A549 (cell line): ENCODE data around the gene TNNI3. TPM values are rescaled to one million over a fixed set of nuclear protein-coding genes. Genes with fewer than 3 reads are reported as not detected.
"Not testable (repeated sequence)": the region's sequence is repeated elsewhere in the genome, so short reads cannot be mapped to it uniquely, and the experiment has no call there.

Source experiments
- ATAC-seq, 2 experiments: fragments of 200-7000 bp in 1 of 2; fragments of >200 bp in 1 of 2; cut with Nextera tagmentation in 1 of 2; cut with Tn5 transposase in 1 of 2; 3 replicates each; pipeline versions ENCODE4 v1.8.0 to v1.9.1; 2018 to 2020; ENCODE audit warnings: mild to moderate bottlenecking in 1 of 2, moderate library complexity in 1 of 2
- CTCF ChIA-PET: fragments of 300-600 bp; sonication (Branson Sonifier 250); formaldehyde crosslinking; extraction: SDS; loops from one replicate; lab custom pipeline; 2021; ENCODE audit warnings: antibody characterized with exemption, inconsistent platforms; lab: Yijun Ruan, JAX
- POLR2A ChIA-PET: fragments of 350-600 bp; formaldehyde crosslinking; extraction: SDS; loops from one replicate; lab custom pipeline; 2021; ENCODE audit warnings: antibody characterized with exemption, inconsistent platforms; lab: Yijun Ruan, JAX
- DNase-seq, 2 experiments: peaks; one replicate each; pipeline versions ENCODE4 v3.0.0 to v3.0.0-alpha.2; 2011 to 2016; ENCODE audit warnings: low read depth in 1 of 2, low spot score in 1 of 2
- FAIRE-seq: peaks from 2 replicates; lab custom pipeline; 2011; peaks lifted over from hg19 to GRCh38; lab: Jason Lieb, UNC
- H3K27ac ChIP-seq, 2 experiments: fragments of >200 bp; sonication (Bioruptor Twin); formaldehyde crosslinking; 3 replicates each; pipeline ENCODE4 v1.5.1; 2016 to 2017
- H3K4me1 ChIP-seq: fragments of >200 bp; sonication (Bioruptor Twin); formaldehyde crosslinking; 3 replicates; pipeline ENCODE4 v1.6.1; 2016
- H3K4me2 ChIP-seq: fragments of >200 bp; sonication (Bioruptor Twin); formaldehyde crosslinking; 3 replicates; pipeline ENCODE4 v1.6.1; 2016
- H3K4me3 ChIP-seq: fragments of >200 bp; sonication (Bioruptor Twin); formaldehyde crosslinking; 3 replicates; pipeline ENCODE4 v1.5.1; 2016
- H3K9me3 ChIP-seq: fragments of >200 bp; sonication (Bioruptor Twin); formaldehyde crosslinking; 3 replicates; pipeline ENCODE4 v1.6.1; 2016
- BHLHE40 ChIP-seq: IDR thresholded peaks from 2 replicates; pipeline ENCODE4 v1.6.1; 2012; ENCODE audit warnings: low read depth, low read length, inconsistent platforms
- CEBPB ChIP-seq, 2 experiments: fragments of >200 bp in 1 of 2; sonication (Bioruptor Twin) in 1 of 2; formaldehyde crosslinking in 1 of 2; IDR thresholded peaks; 2 replicates each; pipeline ENCODE4 v1.6.1; 2012 to 2016
- FOSL2 ChIP-seq, 2 experiments: fragments of 450-650 bp in 1 of 2; fragments of >200 bp in 1 of 2; sonication (Bioruptor Twin) in 1 of 2; formaldehyde crosslinking; IDR thresholded peaks; 2 replicates each; pipeline versions ENCODE4 v1.5.0 to v1.6.1; 2016 to 2020; ENCODE audit warnings: mild to moderate bottlenecking in 1 of 2, moderate library complexity in 1 of 2
- FOXS1 ChIP-seq: fragments of 250-450 bp; sonication (Bioruptor Pico); IDR thresholded peaks from 2 replicates; pipeline ENCODE4 v1.5.0; 2020; ENCODE audit warnings: mild to moderate bottlenecking, moderate library complexity
- GATA3 ChIP-seq: IDR thresholded peaks from 2 replicates; pipeline ENCODE4 v1.6.1; 2012; ENCODE audit warnings: borderline replicate concordance
- HDAC2 ChIP-seq: fragments of 200-600 bp; sonication (generic); IDR thresholded peaks from 2 replicates; pipeline ENCODE4 v1.6.1; 2016
- HOXA7 ChIP-seq: fragments of 250-450 bp; sonication (Bioruptor Pico); IDR thresholded peaks from 2 replicates; pipeline ENCODE4 v1.5.0; 2020; ENCODE audit warnings: mild to moderate bottlenecking, moderate library complexity
- JUNB ChIP-seq: fragments of >200 bp; sonication (Bioruptor Twin); formaldehyde crosslinking; IDR thresholded peaks from 2 replicates; pipeline ENCODE4 v1.6.1; 2016
- MAZ ChIP-seq: fragments of 150-350 bp; IDR thresholded peaks from 2 replicates; pipeline ENCODE4 v1.6.1; 2014; ENCODE audit warnings: antibody characterized with exemption, low read depth, low read length, borderline replicate concordance
- RFX5 ChIP-seq: fragments of 450-650 bp; IDR thresholded peaks from 2 replicates; pipeline ENCODE4 v1.7.1; 2014; ENCODE audit warnings: antibody characterized with exemption, mild to moderate bottlenecking, moderate library complexity
- ZC3H11A ChIP-seq: fragments of 450-650 bp; IDR thresholded peaks from 2 replicates; pipeline ENCODE4 v1.6.1; 2014; ENCODE audit warnings: antibody characterized with exemption, mild to moderate bottlenecking
- WGBS: methylation state at CpG from one replicate; pipeline ENCODE4 v1.1.6; 2017; ENCODE audit errors: missing lambda C conversion rate; 5-methylcytosine and 5-hydroxymethylcytosine counted together
- polyA plus RNA-seq, 4 experiments: library from polyadenylated mRNA; depleted of rRNA in 3 of 4; stranded (reverse); fragments of >200 nt; fragmentation: RNase III in 1 of 4; extraction: RNeasy Plus Mini Kit Qiagen cat#74134 plus additional on column Dnase treatment in 1 of 4; gene quantifications; 2 replicates in 3 of 4; 3 replicates in 1 of 4; pipeline ENCODE4 v1.2.3, GENCODE V29; 2011 to 2017
- TF ChIP-seq, protein P1 (sequence below): IDR thresholded peaks from 2 replicates; pipeline ENCODE4 v1.6.1; 2012; ENCODE audit warnings: low read depth, borderline replicate concordance
- TF ChIP-seq, protein P2 (sequence below): IDR thresholded peaks from 2 replicates; pipeline ENCODE4 v1.6.1; 2012
- TF ChIP-seq, protein P3 (sequence below): IDR thresholded peaks from 2 replicates; pipeline ENCODE4 v1.6.1; 2012

TNNI3 gene
- polyA plus RNA-seq, 2 of the 4 experiments (the other 2 are of a cell fraction), result 6.5 to 7.8 TPM

DNA sequence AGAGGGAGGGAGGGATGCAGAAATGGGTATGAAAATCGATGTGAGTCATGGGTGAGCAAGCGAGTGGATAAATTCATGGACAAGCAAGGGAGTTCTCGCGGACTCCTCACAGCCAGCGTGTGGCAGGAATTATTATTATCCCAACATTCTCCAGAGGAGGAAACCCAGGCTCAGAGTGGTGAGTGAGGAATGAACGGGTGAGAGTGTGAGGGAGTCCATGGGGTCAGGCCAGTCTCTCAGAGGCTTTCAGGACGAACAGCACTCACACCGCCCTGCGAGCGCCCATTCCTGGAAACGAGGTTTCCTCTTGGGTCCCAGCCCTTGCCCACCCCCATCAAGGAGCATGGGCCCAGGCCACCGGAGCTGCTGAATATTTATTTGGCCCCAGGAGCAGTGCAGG is 15.2 kb upstream of the TNNI3 start:
- POLR2A ChIA-PET, result no interaction called here
- ATAC-seq, result peak in 1 of 2 experiments; percentile 3; a peak in 2 of 6 replicates

GRCh38 chr19:55172318-55172717 is 14.8 kb upstream of the TNNI3 start:
- WGBS, result 80% methylated on average over 9 of the region's 9 CpGs
- CTCF ChIA-PET, result interaction anchor here (1.3 to 6.5 kb wide), 3 partner anchors 13 to 119 kb away, joined by 3 to 53 read pairs (median 3); partner anchors contain the start of gene TNNI3
- Histone ChIP-seq H3K27ac (peak overlapping the region in 1 of 2 experiments; percentile 93; a peak in 2 of 6 replicates), H3K4me1 (peaks cover 15% of the 10 kb centered on the region), H3K4me2 (peak overlapping the region; percentile 82; the same call in 2 of the 3 replicates)
- DNase-seq, H3K9me3 ChIP-seq, FAIRE-seq, POLR2A ChIA-PET, H3K4me3 ChIP-seq, ATAC-seq: not testable (repeated sequence)

More for the DNA sequence above, 15.2 kb upstream of the TNNI3 start:
- TF ChIP-seq FOXS1 (no peak), FOSL2 (IDR thresholded peaks at IDR 0.05) (no peak), FOSL2 (CRISPR knock-in tag; IDR thresholded peaks at IDR 0.05) (peak; percentile 60)
- H3K27ac ChIP-seq, result peak overlapping the region; percentile 74 to 93; a peak in 5 of 6 replicates
- DNase-seq, result peak in 1 of 2 experiments; percentile 46
- H3K4me3 ChIP-seq, result peak overlapping the region; percentile 54
- no peaks in the 10 kb centered on the region for H3K9me3 ChIP-seq
- no peak for FAIRE-seq
- CTCF ChIA-PET, result interaction anchor here (0.9 to 4.0 kb wide), 6 partner anchors 13 to 222 kb away, joined by 3 to 40 read pairs (median 3); no protein-coding TSS in a partner anchor
- 46% methylated on average over 12 of the region's 12 CpGs for WGBS
- peak overlapping the region; percentile 82 for H3K4me2 ChIP-seq
- H3K4me1 ChIP-seq, result peaks cover 11% of the 10 kb centered on the region

- FAIRE-seq (no peak), DNase-seq (no peak), ATAC-seq (no peak)
- ChIA-PET POLR2A (no interaction called here), CTCF (interaction anchor here (0.6 to 6.5 kb wide), 7 partner anchors 9 to 296 kb away, joined by 3 to 53 read pairs (median 3); partner anchors contain the start of gene TNNI3)
- Histone ChIP-seq H3K9me3 (no peaks in the 10 kb centered on the region), H3K4me1 (peaks cover 15% of the 10 kb centered on the region), H3K4me2 (no peak overlapping the region), H3K27ac (no peak overlapping the region), H3K4me3 (no peak overlapping the region)
- 78% methylated on average over 5 of the region's 5 CpGs for WGBS
- TF ChIP-seq GATA3, result no peak
These were observed 13.9 kb upstream of the TNNI3 start for GRCh38 chr19:55171440-55171839.

DNA sequence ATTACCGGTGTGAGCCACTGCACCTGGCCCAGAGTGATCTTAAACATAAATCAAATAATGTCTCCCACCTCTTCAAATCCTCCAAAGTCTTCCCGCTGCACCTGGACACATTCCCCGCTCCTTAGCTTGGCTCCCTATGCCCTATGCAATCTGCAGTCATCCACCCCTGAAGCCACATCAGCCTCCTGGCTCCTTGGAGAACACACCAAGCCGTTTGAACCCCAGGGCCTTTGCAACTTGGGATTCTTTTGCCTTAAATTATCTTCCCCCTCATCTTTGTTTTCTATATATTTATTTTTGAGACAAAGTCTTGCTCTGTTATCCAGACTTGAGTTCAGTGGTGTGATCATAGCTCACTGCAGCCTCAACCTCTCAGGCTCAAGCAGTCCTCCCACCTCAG is 11.6 kb upstream of the TNNI3 start:
- no peak overlapping the region for H3K4me2 ChIP-seq
- no peak for ATAC-seq
- POLR2A ChIA-PET, result no interaction called here
- peaks cover 18% of the 10 kb centered on the region for H3K4me1 ChIP-seq
- no peaks in the 10 kb centered on the region for H3K9me3 ChIP-seq
- DNase-seq, result no peak
- no peak overlapping the region for H3K4me3 ChIP-seq
- CTCF ChIA-PET, result interaction anchor here (0.8 to 6.5 kb wide), 8 partner anchors 10 to 298 kb away, joined by 3 to 53 read pairs (median 4); partner anchors contain the start of genes PTPRH and TNNI3
- 43% methylated on average over 4 of the region's 4 CpGs for WGBS
- TF ChIP-seq RFX5 (no peak), JUNB (no peak), ZC3H11A (no peak)
- no peak for FAIRE-seq
- H3K27ac ChIP-seq, result no peak overlapping the region

- H3K9me3 ChIP-seq, result no peaks in the 10 kb centered on the region
- ATAC-seq (peak; percentile 96 to 97), FAIRE-seq (peak; percentile 97)
These were observed 9.2 kb upstream of the TNNI3 start, which contains the start of gene DNAAF3 for GRCh38 chr19:55166530-55167268. Gene DNAAF3 (minus strand): TSS chr19:55166613. CDS start chr19:55166413, 200 bp downstream.

More at GRCh38 chr19:55166530-55167268, 9.2 kb upstream of the TNNI3 start, which contains the start of gene DNAAF3:
- peak within 1 kb of the TSS; percentile 64 for H3K4me3 ChIP-seq
- 1% methylated on average over 33 of the region's 33 CpGs for WGBS
- H3K4me1 ChIP-seq, result peaks cover 10% of the 10 kb centered on the region; the same call in 1 of the 3 replicates
- H3K27ac ChIP-seq, result peak within 1 kb of the TSS; percentile 62 to 81
- TF ChIP-seq, protein P1, sequence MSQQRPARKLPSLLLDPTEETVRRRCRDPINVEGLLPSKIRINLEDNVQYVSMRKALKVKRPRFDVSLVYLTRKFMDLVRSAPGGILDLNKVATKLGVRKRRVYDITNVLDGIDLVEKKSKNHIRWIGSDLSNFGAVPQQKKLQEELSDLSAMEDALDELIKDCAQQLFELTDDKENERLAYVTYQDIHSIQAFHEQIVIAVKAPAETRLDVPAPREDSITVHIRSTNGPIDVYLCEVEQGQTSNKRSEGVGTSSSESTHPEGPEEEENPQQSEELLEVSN, result peak; percentile 52; the same call in 1 of the 2 replicates
- TF ChIP-seq HDAC2 (no peak), RFX5 (peak; percentile 53; the same call in 1 of the 2 replicates), CEBPB (IDR thresholded peaks at IDR 0.05) (peak in 1 of 2 experiments; percentile 79; a peak in 2 of 4 replicates), HOXA7 (no peak), MAZ (0 out of 2 replicates have a peak, but pooled peaks have one; percentile 60), BHLHE40 (peak; percentile 86), JUNB (no peak), GATA3 (peak; percentile 87)
- TF ChIP-seq, protein P2, sequence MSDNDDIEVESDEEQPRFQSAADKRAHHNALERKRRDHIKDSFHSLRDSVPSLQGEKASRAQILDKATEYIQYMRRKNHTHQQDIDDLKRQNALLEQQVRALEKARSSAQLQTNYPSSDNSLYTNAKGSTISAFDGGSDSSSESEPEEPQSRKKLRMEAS, result peak; percentile 61; the same call in 1 of the 2 replicates
- TF ChIP-seq, protein P3, sequence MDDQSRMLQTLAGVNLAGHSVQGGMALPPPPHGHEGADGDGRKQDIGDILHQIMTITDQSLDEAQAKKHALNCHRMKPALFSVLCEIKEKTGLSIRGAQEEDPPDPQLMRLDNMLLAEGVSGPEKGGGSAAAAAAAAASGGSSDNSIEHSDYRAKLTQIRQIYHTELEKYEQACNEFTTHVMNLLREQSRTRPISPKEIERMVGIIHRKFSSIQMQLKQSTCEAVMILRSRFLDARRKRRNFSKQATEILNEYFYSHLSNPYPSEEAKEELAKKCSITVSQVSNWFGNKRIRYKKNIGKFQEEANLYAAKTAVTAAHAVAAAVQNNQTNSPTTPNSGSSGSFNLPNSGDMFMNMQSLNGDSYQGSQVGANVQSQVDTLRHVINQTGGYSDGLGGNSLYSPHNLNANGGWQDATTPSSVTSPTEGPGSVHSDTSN, result 0 out of 2 replicates have a peak, but pooled peaks have one; percentile 23
- ChIA-PET CTCF (interaction anchor here (0.6 to 6.5 kb wide), 48 partner anchors 7 to 488 kb away, joined by 3 to 64 read pairs (median 4); partner anchors contain the start of genes PTPRH, SYT5, TMEM238 and TMEM86B), POLR2A (interaction anchor here (0.6 to 2.7 kb wide), 10 partner anchors 10 to 1341 kb away, joined by 3 to 12 read pairs (median 4); partner anchors contain the start of genes ISOC2, PPP1R12C, PPP6R1 and UBE2S)
- peak within 1 kb of the TSS; percentile 93 for H3K4me2 ChIP-seq
- DNase-seq, result peak; percentile 99 to 100
